Naive thymus-derived CD8-positive, alpha-beta T cell (primary cell): ENCODE data around the gene HK3. TPM values are rescaled to one million over a fixed set of nuclear protein-coding genes. Genes with fewer than 3 reads are reported as not detected.

ENCODE experiments used
- ATAC-seq, 2 donors: fragments of 150-1000 bp; cut with Tn5 transposase in 1 of 2; sonication (Bioruptor Pico), chemical (Tn5 transposase) in 1 of 2; 1 replicate in 1 of 2; 2 replicates in 1 of 2; pipeline ENCODE4 v1.10.0; 2021; ENCODE audit warnings: mild to moderate bottlenecking in 2 of 2, moderate library complexity in 2 of 2
- POLR2A ChIA-PET: fragments of 350-600 bp; sonication (Branson Sonifier 250); formaldehyde crosslinking; loops from one replicate; lab custom pipeline; 2021; ENCODE audit warnings: antibody characterized with exemption; lab: Charles Lee
- DNase-seq, 10 donors: peaks; one replicate each; pipeline versions ENCODE4 v3.0.0 to v3.0.0-alpha.2; 2020 to 2022
- H3K27ac Mint-ChIP-seq, 10 donors: one replicate each; pipeline ENCODE4 v1.8.0; 2020 to 2022; ENCODE audit warnings: mild to moderate bottlenecking in 10 of 10, mixed read lengths in 10 of 10, moderate library complexity in 4 of 10, inconsistent platforms in 1 of 10
- H3K27me3 Mint-ChIP-seq, 5 donors: one replicate each; pipeline ENCODE4 v1.8.0; 2021 to 2022; ENCODE audit warnings: mixed read lengths in 5 of 5
- H3K36me3 Mint-ChIP-seq, 3 donors: one replicate each; pipeline ENCODE4 v1.8.0; 2020 to 2022; ENCODE audit warnings: mixed read lengths in 3 of 3, mild to moderate bottlenecking in 2 of 3, inconsistent platforms in 1 of 3
- H3K4me1 Mint-ChIP-seq, 4 donors: one replicate each; pipeline ENCODE4 v1.8.0; 2021 to 2022; ENCODE audit warnings: mixed read lengths in 4 of 4
- H3K4me3 Mint-ChIP-seq, 10 donors: one replicate each; pipeline ENCODE4 v1.8.0; 2020 to 2022; ENCODE audit warnings: mild to moderate bottlenecking in 10 of 10, mixed read lengths in 10 of 10, moderate library complexity in 6 of 10, inconsistent platforms in 1 of 10
- H3K9me3 Mint-ChIP-seq, 9 donors: one replicate each; pipeline ENCODE4 v1.8.0; 2020 to 2022; ENCODE audit warnings: mixed read lengths in 9 of 9, mild to moderate bottlenecking in 3 of 9, inconsistent platforms in 1 of 9, moderate library complexity in 1 of 9
- polyA plus RNA-seq, 3 donors: library from polyadenylated mRNA; unstranded; fragments of 300-500 nt; fragmentation: Illumina TruSeq; gene quantifications; one replicate each; pipeline ENCODE4 v1.2.3, GENCODE V29; 2021
- total RNA-seq, 8 experiments: library from RNA in 2 of 8; stranded (reverse) in 2 of 8; gene quantifications; one replicate each; pipeline ENCODE4 v1.2.3 and lab custom pipeline; 2021 to 2026

HK3 gene
- total and polyA plus RNA-seq, 5 experiments from 2014 or later = 0.21 to 0.86 (median 0.38) TPM; not detected in 1

GRCh38 chr5:176859916-176860315 is 39.2 kb downstream of the HK3 start:
- POLR2A ChIA-PET = no interaction called here
- peaks cover 12 to 70% (median 43%) of the 10 kb centered on the region in 5 donors for H3K27me3 Mint-ChIP-seq
- peaks cover 0 to 2% (median 0%) of the 10 kb centered on the region in 3 donors for H3K36me3 Mint-ChIP-seq
- H3K4me3 Mint-ChIP-seq = no peak overlapping the region
- no peaks in the 10 kb centered on the region for H3K9me3 Mint-ChIP-seq
- H3K4me1 Mint-ChIP-seq = peaks cover 0 to 3% (median 0%) of the 10 kb centered on the region in 4 donors
- ATAC-seq (no peak), DNase-seq (no peak)
- no peak overlapping the region for H3K27ac Mint-ChIP-seq

GRCh38 chr5:176857894-176858273 is 41.3 kb downstream of the HK3 start:
- Mint-ChIP-seq H3K4me1 (peaks cover 0 to 3% (median 0%) of the 10 kb centered on the region in 4 donors), H3K36me3 (no peaks in the 10 kb centered on the region), H3K4me3 (no peak overlapping the region), H3K9me3 (no peaks in the 10 kb centered on the region), H3K27me3 (peaks cover 7 to 61% (median 37%) of the 10 kb centered on the region in 5 donors), H3K27ac (no peak overlapping the region)
- POLR2A ChIA-PET = no interaction called here
- DNase-seq (no peak), ATAC-seq (no peak)

DNA sequence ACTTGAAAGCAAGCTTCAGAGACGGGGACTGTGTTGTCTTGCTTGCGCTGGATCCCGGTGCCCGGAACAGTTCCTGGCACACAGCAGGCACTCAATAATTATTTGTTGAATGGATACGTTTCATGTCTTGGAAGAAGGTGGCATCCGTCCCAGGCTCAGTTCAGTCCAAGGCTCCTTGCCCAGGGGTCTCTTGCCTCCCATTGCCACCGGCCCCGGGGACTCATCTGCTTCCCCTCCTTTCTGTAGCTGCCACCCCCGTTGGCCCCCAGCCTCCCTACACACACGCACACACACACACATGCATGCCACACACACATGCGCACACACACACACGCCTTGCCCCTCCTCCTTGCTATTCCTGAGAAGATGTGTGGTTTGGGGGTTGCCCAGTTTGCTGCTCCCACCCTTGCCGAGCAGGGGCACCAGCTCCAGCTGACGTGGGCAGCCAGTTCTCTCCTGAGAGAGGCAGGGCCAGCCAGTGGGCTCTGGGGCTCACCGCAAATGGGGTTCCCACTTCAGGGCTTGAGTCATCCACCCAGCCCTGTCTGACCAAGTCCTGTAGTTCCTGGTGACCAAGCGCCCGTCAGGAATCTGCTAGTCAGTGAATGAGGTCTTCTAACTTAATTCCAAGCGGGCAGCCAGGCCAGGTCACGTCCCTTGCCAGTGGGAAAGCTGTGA is 41.8 kb downstream of the HK3 start:
- no peaks in the 10 kb centered on the region for H3K9me3 Mint-ChIP-seq
- peak overlapping the region in 1 of 10 donors; percentile 65 for H3K27ac Mint-ChIP-seq
- H3K36me3 Mint-ChIP-seq = no peaks in the 10 kb centered on the region
- H3K27me3 Mint-ChIP-seq = peaks cover 10 to 61% (median 36%) of the 10 kb centered on the region in 5 donors
- ATAC-seq (no peak), DNase-seq (no peak)
- POLR2A ChIA-PET = no interaction called here
- no peak overlapping the region for H3K4me3 Mint-ChIP-seq
- peaks cover 0 to 3% (median 0%) of the 10 kb centered on the region in 4 donors for H3K4me1 Mint-ChIP-seq

GRCh38 chr5:176856746-176857145 is 42.4 kb downstream of the HK3 start:
- DNase-seq (no peak), ATAC-seq (no peak)
- Mint-ChIP-seq H3K4me3 (no peak overlapping the region), H3K27me3 (peaks cover 10 to 65% (median 35%) of the 10 kb centered on the region in 5 donors), H3K9me3 (no peaks in the 10 kb centered on the region), H3K27ac (peak overlapping the region in 1 of 10 donors; percentile 65), H3K4me1 (peaks cover 0 to 3% (median 0%) of the 10 kb centered on the region in 4 donors), H3K36me3 (no peaks in the 10 kb centered on the region)
- POLR2A ChIA-PET = no interaction called here

GRCh38 chr5:176855598-176855997 is 43.5 kb downstream of the HK3 start:
- peaks cover 0 to 3% (median 0%) of the 10 kb centered on the region in 4 donors for H3K4me1 Mint-ChIP-seq
- no peak for DNase-seq
- peaks cover 10 to 71% (median 29%) of the 10 kb centered on the region in 5 donors for H3K27me3 Mint-ChIP-seq
- no peaks in the 10 kb centered on the region for H3K9me3 Mint-ChIP-seq
- no peak overlapping the region for H3K27ac Mint-ChIP-seq
- POLR2A ChIA-PET = no interaction called here
- no peak for ATAC-seq
- H3K4me3 Mint-ChIP-seq = no peak overlapping the region
- no peaks in the 10 kb centered on the region for H3K36me3 Mint-ChIP-seq

GRCh38 chr5:176854164-176854563 is 45.0 kb downstream of the HK3 start:
- H3K9me3 Mint-ChIP-seq = no peaks in the 10 kb centered on the region
- H3K4me1 Mint-ChIP-seq = peaks cover 0 to 3% (median 0%) of the 10 kb centered on the region in 4 donors
- no peak overlapping the region for H3K27ac Mint-ChIP-seq
- no peak for DNase-seq
- H3K4me3 Mint-ChIP-seq = no peak overlapping the region
- peaks cover 10 to 76% (median 30%) of the 10 kb centered on the region in 5 donors for H3K27me3 Mint-ChIP-seq
- ATAC-seq = no peak
- no peaks in the 10 kb centered on the region for H3K36me3 Mint-ChIP-seq
- POLR2A ChIA-PET = no interaction called here

- Mint-ChIP-seq H3K36me3 (no peaks in the 10 kb centered on the region), H3K27ac (no peak overlapping the region), H3K4me3 (no peak overlapping the region), H3K27me3 (peaks cover 8 to 78% (median 28%) of the 10 kb centered on the region in 5 donors), H3K9me3 (no peaks in the 10 kb centered on the region), H3K4me1 (peaks cover 0 to 3% (median 0%) of the 10 kb centered on the region in 4 donors)
- ATAC-seq = no peak
- POLR2A ChIA-PET = no interaction called here
- no peak for DNase-seq
Measured at GRCh38 chr5:176853151-176853778, 45.9 kb downstream of the HK3 start.

- peaks cover 0 to 2% (median 0%) of the 10 kb centered on the region in 4 donors for H3K4me1 Mint-ChIP-seq
- no peak overlapping the region for H3K27ac Mint-ChIP-seq
- no peaks in the 10 kb centered on the region for H3K9me3 Mint-ChIP-seq
- H3K4me3 Mint-ChIP-seq = peak overlapping the region in 1 of 10 donors; percentile 7
- H3K27me3 Mint-ChIP-seq = peaks cover 8 to 73% (median 26%) of the 10 kb centered on the region in 5 donors
- ATAC-seq (no peak), DNase-seq (no peak)
- no peaks in the 10 kb centered on the region for H3K36me3 Mint-ChIP-seq
- POLR2A ChIA-PET = no interaction called here
Measured at GRCh38 chr5:176851871-176852658, 47.1 kb downstream of the HK3 start.

DNA sequence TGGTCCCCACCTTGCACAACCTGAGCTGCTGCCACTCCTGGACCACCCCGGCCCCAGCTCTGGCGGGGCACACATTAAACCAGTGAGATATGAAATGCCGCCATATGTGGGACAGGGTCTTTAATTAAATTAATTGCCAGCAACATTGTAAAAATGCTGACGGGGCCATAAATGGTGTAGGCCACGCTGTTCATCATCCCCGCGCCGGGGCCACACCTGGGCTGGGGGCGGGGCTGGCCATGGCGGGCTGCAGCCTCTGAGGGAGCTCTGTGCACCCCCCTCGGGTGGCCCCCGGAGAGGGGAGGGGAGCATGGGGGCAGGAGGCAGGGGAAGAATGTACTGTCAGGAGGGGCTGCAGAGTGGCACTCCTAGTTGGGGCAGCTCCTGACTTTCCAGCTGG is 47.8 kb downstream of the HK3 start:
- DNase-seq = no peak
- no peaks in the 10 kb centered on the region for H3K9me3 Mint-ChIP-seq
- peaks cover 8 to 69% (median 24%) of the 10 kb centered on the region in 5 donors for H3K27me3 Mint-ChIP-seq
- ATAC-seq = no peak
- POLR2A ChIA-PET = no interaction called here
- H3K4me1 Mint-ChIP-seq = no peaks in the 10 kb centered on the region
- H3K4me3 Mint-ChIP-seq = no peak overlapping the region
- no peaks in the 10 kb centered on the region for H3K36me3 Mint-ChIP-seq
- H3K27ac Mint-ChIP-seq = no peak overlapping the region

GRCh38 chr5:176850371-176851245 is 48.5 kb downstream of the HK3 start:
- H3K4me3 Mint-ChIP-seq = no peak overlapping the region
- H3K4me1 Mint-ChIP-seq = peaks cover 0 to 2% (median 0%) of the 10 kb centered on the region in 4 donors
- no peaks in the 10 kb centered on the region for H3K36me3 Mint-ChIP-seq
- no peaks in the 10 kb centered on the region for H3K9me3 Mint-ChIP-seq
- no peak for DNase-seq
- ATAC-seq = no peak
- H3K27me3 Mint-ChIP-seq = peaks cover 14 to 77% (median 29%) of the 10 kb centered on the region in 5 donors
- H3K27ac Mint-ChIP-seq = no peak overlapping the region
- POLR2A ChIA-PET = no interaction called here

GRCh38 chr5:176849611-176850227 is 49.4 kb downstream of the HK3 start:
- peak overlapping the region in 1 of 10 donors; percentile 49 for H3K27ac Mint-ChIP-seq
- POLR2A ChIA-PET = no interaction called here
- no peak overlapping the region for H3K4me3 Mint-ChIP-seq
- peaks cover 0 to 2% (median 0%) of the 10 kb centered on the region in 4 donors for H3K4me1 Mint-ChIP-seq
- H3K9me3 Mint-ChIP-seq = no peaks in the 10 kb centered on the region
- peaks cover 18 to 78% (median 34%) of the 10 kb centered on the region in 5 donors for H3K27me3 Mint-ChIP-seq
- ATAC-seq = no peak
- no peak for DNase-seq
- no peaks in the 10 kb centered on the region for H3K36me3 Mint-ChIP-seq

DNA sequence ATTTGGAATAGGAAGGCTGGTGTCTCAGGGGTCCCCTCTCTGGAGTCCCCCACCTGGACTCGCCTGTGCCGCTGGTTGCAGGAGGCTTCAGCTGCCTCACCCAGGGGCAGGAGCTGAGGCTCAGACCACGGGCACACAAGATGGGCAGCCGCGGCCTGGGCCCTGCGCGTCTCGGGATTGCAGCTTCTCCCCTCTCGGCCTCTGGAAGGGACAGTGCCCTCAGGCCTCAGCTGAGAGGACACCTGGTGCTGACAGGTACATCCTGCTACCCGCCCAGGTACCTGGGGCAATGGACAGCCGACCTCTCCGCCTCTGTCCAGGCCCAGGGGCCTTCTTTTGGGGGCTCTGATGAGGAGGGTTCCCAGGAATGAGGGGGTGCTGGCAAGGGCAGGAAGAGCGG is 50.5 kb downstream of the HK3 start:
- H3K9me3 Mint-ChIP-seq = no peaks in the 10 kb centered on the region
- no peaks in the 10 kb centered on the region for H3K36me3 Mint-ChIP-seq
- no peak overlapping the region for H3K27ac Mint-ChIP-seq
- no peak for DNase-seq
- POLR2A ChIA-PET = no interaction called here
- H3K27me3 Mint-ChIP-seq = peaks cover 18 to 78% (median 32%) of the 10 kb centered on the region in 5 donors
- H3K4me1 Mint-ChIP-seq = peaks cover 0 to 2% (median 0%) of the 10 kb centered on the region in 4 donors
- no peak overlapping the region for H3K4me3 Mint-ChIP-seq
- ATAC-seq = no peak
